ENCODE measurements around the gene TMEM61. TPM values are rescaled to one million over a fixed set of nuclear protein-coding genes. Genes with fewer than 3 reads are reported as not detected.

The TMEM61 gene
- total RNA-seq, 1 experiment from 2014 or later = 5.0 TPM

DNA sequence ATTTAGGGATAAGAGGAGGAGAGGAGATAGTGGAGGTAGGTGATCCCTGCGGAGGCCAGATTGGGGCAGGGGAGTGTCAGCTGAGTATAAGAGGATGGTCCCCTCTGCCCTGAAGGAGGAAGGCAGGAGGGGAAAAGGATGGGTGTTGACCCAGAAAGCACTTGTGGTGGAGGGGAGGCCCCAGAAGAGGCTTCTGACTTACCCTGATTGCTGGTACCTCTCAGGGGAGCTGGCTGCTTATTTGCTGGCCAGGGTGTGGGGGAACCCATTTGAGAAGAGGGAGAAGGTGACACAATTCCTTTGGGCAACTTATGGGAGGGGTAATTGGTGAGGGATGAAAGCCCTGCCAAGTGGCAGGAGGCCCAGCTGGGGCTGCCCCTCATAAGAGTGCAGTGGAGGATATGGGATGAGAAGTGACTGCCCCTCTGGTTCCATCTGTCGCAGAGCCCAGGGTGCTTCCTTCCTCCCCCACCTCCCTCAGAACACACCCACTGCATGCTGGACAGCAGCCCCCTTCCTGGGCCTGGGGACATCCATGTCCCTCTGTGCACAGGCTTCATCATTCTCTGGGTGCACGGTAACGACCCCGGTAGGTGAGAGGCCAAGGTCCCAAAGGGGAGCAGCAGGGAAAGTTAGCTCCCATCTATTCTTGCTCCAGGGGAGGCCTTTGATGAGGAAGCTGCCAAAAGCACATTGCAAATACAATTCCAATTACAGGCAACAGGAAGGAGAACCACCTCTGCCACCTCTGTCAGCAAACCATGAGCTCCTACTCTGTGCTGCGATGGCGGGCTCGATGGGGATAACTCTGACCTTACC lies 57.5 kb downstream of the TMEM61 start:
- ChIA-PET POLR2A (ENCODE audit: unreplicated experiment) (no interaction called here), CTCF (no interaction called here)
- Histone ChIP-seq H3F3A (ENCODE audit: insufficient read depth, low read depth) (no peaks in the 10 kb centered on the region; the same call in 1 of the 2 replicates), H3K27ac (no peak overlapping the region), H3K9me2 (ENCODE audit: insufficient read depth) (no peaks in the 10 kb centered on the region), H3K4me1 (replicated peaks; ENCODE audit: insufficient read depth) (peaks cover 35% of the 10 kb centered on the region), H2AFZ (no peak overlapping the region), H3K4me3 (no peak overlapping the region), H3K4me2 (no peak overlapping the region), H3K9me3 (ENCODE audit: insufficient read depth, low read depth) (no peaks in the 10 kb centered on the region), H3K27me3 (ENCODE audit: insufficient read depth, low read depth) (0 out of 2 replicates have a peak, but pooled peaks cover 4% of the 10 kb centered on the region), H4K20me1 (ENCODE audit: insufficient read depth) (no peaks in the 10 kb centered on the region), H3K36me3 (ENCODE audit: low read depth) (no peaks in the 10 kb centered on the region), H3K79me2 (ENCODE audit: low read depth) (peaks cover 17% of the 10 kb centered on the region)
- DNase-seq = no peak
- TF ChIP-seq, protein P1, sequence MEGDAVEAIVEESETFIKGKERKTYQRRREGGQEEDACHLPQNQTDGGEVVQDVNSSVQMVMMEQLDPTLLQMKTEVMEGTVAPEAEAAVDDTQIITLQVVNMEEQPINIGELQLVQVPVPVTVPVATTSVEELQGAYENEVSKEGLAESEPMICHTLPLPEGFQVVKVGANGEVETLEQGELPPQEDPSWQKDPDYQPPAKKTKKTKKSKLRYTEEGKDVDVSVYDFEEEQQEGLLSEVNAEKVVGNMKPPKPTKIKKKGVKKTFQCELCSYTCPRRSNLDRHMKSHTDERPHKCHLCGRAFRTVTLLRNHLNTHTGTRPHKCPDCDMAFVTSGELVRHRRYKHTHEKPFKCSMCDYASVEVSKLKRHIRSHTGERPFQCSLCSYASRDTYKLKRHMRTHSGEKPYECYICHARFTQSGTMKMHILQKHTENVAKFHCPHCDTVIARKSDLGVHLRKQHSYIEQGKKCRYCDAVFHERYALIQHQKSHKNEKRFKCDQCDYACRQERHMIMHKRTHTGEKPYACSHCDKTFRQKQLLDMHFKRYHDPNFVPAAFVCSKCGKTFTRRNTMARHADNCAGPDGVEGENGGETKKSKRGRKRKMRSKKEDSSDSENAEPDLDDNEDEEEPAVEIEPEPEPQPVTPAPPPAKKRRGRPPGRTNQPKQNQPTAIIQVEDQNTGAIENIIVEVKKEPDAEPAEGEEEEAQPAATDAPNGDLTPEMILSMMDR (conservative IDR thresholded peaks at IDR 0.05) = no peak
- no peak for TF ChIP-seq EZH2 (IDR thresholded peaks at IDR 0.05; ENCODE audit: low read depth)
- no TSS peak for BruUV-seq (replicated peaks)
- intact Hi-C loops (cut with micrococcal nuclease; ENCODE audit: unreplicated experiment) = no loop called here

DNA sequence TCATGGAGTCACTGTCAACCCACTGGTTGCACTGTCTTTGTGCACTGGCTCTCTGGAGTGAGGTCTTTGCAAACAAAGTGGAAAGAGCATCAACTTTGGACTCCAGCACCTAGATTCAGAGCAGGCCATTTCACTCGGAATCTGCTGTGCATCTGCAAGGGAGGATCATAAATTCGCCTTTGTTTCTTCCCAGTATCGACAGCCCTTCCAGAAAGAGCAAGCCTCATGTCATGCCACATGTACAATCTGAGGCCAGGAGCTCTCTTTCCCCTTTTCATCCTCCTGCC lies 58.1 kb downstream of the TMEM61 start:
- Histone ChIP-seq H3K36me3 (ENCODE audit: low read depth) (no peaks in the 10 kb centered on the region), H3K4me1 (replicated peaks; ENCODE audit: insufficient read depth) (peaks cover 35% of the 10 kb centered on the region), H3K9me3 (ENCODE audit: insufficient read depth, low read depth) (no peaks in the 10 kb centered on the region), H3K27ac (no peak overlapping the region), H3K4me3 (no peak overlapping the region), H3F3A (ENCODE audit: insufficient read depth, low read depth) (no peaks in the 10 kb centered on the region; the same call in 1 of the 2 replicates), H3K4me2 (peak overlapping the region; percentile 85), H3K79me2 (ENCODE audit: low read depth) (peaks cover 17% of the 10 kb centered on the region), H3K9me2 (ENCODE audit: insufficient read depth) (no peaks in the 10 kb centered on the region), H2AFZ (no peak overlapping the region), H3K27me3 (ENCODE audit: insufficient read depth, low read depth) (0 out of 2 replicates have a peak, but pooled peaks cover 2% of the 10 kb centered on the region), H4K20me1 (ENCODE audit: insufficient read depth) (no peaks in the 10 kb centered on the region)
- intact Hi-C loops (cut with micrococcal nuclease; ENCODE audit: unreplicated experiment) = no loop called here
- ChIA-PET POLR2A (ENCODE audit: unreplicated experiment) (no interaction called here), CTCF (no interaction called here)
- TF ChIP-seq, protein P1 (conservative IDR thresholded peaks at IDR 0.05) = no peak
- no peak for TF ChIP-seq EZH2 (IDR thresholded peaks at IDR 0.05; ENCODE audit: low read depth)
- DNase-seq = no peak
- no TSS peak for BruUV-seq (replicated peaks)

DNA sequence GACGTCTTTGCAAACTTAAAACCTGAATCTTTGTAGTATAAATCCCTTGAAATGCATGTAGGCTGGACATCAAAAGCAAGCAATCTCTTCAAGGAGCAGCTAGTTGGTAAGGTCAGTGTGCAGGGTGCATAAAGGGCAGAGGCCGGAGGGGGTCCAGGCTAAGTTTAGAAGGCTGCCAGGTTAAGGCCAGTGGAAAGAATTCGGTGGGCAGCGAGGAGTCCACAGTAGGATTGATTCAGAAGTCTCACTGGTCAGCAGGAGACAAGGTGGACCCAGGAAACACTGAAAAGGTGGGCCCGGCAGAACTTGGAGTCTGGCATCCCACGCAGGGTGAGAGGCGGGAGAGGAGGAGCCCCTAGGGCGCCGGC lies 58.5 kb downstream of the TMEM61 start:
- H3K79me2 ChIP-seq (ENCODE audit: low read depth) = peaks cover 17% of the 10 kb centered on the region
- H3K4me1 ChIP-seq (replicated peaks; ENCODE audit: insufficient read depth) = peaks cover 35% of the 10 kb centered on the region
- peak overlapping the region; percentile 60 for H3K4me3 ChIP-seq
- no peaks in the 10 kb centered on the region for H3K27me3 ChIP-seq (ENCODE audit: insufficient read depth, low read depth)
- ChIA-PET POLR2A (ENCODE audit: unreplicated experiment) (no interaction called here), CTCF (no interaction called here)
- no TSS peak for BruUV-seq (replicated peaks)
- no peak overlapping the region for H3K27ac ChIP-seq
- H3K9me3 ChIP-seq (ENCODE audit: insufficient read depth, low read depth) = no peaks in the 10 kb centered on the region
- H2AFZ ChIP-seq = peak overlapping the region; percentile 76
- no peaks in the 10 kb centered on the region for H3K9me2 ChIP-seq (ENCODE audit: insufficient read depth)
- H3K36me3 ChIP-seq (ENCODE audit: low read depth) = no peaks in the 10 kb centered on the region
- H3F3A ChIP-seq (ENCODE audit: insufficient read depth, low read depth) = no peaks in the 10 kb centered on the region; the same call in 1 of the 2 replicates
- intact Hi-C loops (cut with micrococcal nuclease; ENCODE audit: unreplicated experiment) = no loop called here
- DNase-seq = no peak
- no peaks in the 10 kb centered on the region for H4K20me1 ChIP-seq (ENCODE audit: insufficient read depth)
- H3K4me2 ChIP-seq = peak overlapping the region; percentile 85
- TF ChIP-seq EZH2 (IDR thresholded peaks at IDR 0.05; ENCODE audit: low read depth) = no peak
- TF ChIP-seq, protein P1 (conservative IDR thresholded peaks at IDR 0.05) = no peak
